Body of pancreas (tissue), 4 donors: ENCODE data around the gene MXRA7.

ENCODE experiments used
- POLR2A ChIP-seq, 3 donors: fragments of 450-650 bp; IDR thresholded peaks; one replicate each; pipeline ENCODE4 v1.6.1; 2016; ENCODE audit warnings: antibody characterized with exemption in 3 of 3, mild to moderate bottlenecking in 2 of 3
- TF ChIP-seq, protein P1 (sequence below), 7 experiments: fragments of 450-650 bp in 4 of 7; fragments of 200-600 bp in 3 of 7; sonication (generic) in 3 of 7; IDR thresholded peaks; one replicate each; pipeline ENCODE4 v1.5.1; 2016 to 2019; ENCODE audit warnings: antibody characterized with exemption in 7 of 7

DNA sequence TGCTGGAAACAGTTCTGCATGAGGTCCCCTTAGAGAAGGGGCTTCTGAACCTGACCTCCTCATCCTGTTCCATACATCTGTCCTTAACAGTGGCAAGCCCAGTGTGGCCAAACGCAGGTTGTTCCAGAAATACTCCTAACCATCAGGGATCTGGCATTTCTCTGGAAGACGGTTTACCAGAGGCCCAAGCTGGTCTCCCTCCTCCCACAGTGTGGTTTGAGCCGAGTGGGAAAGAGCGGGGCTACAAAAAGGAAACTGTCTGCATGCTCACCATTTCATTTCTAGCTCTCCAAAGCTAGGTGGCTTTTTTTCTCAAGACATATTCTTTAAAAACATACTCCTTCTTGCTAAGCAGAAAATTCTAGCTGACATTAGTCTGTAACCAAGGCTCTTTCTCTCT is 6.0 kb downstream of the MXRA7 start:
- TF ChIP-seq, protein P1, sequence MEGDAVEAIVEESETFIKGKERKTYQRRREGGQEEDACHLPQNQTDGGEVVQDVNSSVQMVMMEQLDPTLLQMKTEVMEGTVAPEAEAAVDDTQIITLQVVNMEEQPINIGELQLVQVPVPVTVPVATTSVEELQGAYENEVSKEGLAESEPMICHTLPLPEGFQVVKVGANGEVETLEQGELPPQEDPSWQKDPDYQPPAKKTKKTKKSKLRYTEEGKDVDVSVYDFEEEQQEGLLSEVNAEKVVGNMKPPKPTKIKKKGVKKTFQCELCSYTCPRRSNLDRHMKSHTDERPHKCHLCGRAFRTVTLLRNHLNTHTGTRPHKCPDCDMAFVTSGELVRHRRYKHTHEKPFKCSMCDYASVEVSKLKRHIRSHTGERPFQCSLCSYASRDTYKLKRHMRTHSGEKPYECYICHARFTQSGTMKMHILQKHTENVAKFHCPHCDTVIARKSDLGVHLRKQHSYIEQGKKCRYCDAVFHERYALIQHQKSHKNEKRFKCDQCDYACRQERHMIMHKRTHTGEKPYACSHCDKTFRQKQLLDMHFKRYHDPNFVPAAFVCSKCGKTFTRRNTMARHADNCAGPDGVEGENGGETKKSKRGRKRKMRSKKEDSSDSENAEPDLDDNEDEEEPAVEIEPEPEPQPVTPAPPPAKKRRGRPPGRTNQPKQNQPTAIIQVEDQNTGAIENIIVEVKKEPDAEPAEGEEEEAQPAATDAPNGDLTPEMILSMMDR (IDR thresholded peaks at IDR 0.05), result no peak
- no peak for TF ChIP-seq POLR2A (IDR thresholded peaks at IDR 0.05)
